Uterus (tissue), 2 donors: Measurements from ENCODE around the gene OR1Q1.

Experiments used
- POLR2A ChIP-seq, 2 donors: fragments of 450-650 bp; IDR thresholded peaks; one replicate each; pipeline ENCODE4 v1.6.1; 2016; ENCODE audit warnings: antibody characterized with exemption in 2 of 2, mild to moderate bottlenecking in 1 of 2, moderate library complexity in 1 of 2
- TF ChIP-seq, protein P1 (sequence below), 4 experiments: fragments of 200-600 bp in 2 of 4; fragments of 450-650 bp in 2 of 4; sonication (generic) in 2 of 4; IDR thresholded peaks; one replicate each; pipeline ENCODE4 v1.5.1; 2016 to 2019; ENCODE audit warnings: antibody characterized with exemption in 4 of 4, mild to moderate bottlenecking in 2 of 4, moderate library complexity in 1 of 4

DNA sequence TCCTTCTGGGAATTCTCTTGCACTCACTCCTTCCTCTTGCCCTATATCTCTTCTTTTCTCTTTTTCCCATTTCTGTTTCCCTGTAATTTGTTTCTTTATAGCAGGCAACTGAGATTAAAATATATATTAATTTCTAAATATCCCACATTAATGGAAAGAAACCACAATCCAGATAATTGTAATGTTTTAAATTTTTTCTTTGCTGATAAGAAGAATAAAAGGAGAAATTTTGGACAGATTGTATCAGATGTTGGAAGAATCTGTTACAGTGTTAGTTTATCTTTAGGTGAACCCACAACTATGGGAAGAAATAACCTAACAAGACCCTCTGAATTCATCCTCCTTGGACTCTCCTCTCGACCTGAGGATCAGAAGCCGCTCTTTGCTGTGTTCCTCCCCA lies 46.9 kb downstream of the OR1Q1 start, which contains the start of gene OR1L1:
- TF ChIP-seq, protein P1, sequence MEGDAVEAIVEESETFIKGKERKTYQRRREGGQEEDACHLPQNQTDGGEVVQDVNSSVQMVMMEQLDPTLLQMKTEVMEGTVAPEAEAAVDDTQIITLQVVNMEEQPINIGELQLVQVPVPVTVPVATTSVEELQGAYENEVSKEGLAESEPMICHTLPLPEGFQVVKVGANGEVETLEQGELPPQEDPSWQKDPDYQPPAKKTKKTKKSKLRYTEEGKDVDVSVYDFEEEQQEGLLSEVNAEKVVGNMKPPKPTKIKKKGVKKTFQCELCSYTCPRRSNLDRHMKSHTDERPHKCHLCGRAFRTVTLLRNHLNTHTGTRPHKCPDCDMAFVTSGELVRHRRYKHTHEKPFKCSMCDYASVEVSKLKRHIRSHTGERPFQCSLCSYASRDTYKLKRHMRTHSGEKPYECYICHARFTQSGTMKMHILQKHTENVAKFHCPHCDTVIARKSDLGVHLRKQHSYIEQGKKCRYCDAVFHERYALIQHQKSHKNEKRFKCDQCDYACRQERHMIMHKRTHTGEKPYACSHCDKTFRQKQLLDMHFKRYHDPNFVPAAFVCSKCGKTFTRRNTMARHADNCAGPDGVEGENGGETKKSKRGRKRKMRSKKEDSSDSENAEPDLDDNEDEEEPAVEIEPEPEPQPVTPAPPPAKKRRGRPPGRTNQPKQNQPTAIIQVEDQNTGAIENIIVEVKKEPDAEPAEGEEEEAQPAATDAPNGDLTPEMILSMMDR (IDR thresholded peaks at IDR 0.05) = no peak
- no peak for TF ChIP-seq POLR2A (IDR thresholded peaks at IDR 0.05)
